ENCODE data around the gene ADAMTS10.
"Not testable (repeated sequence)": the region's sequence is repeated elsewhere in the genome, so short reads cannot be mapped to it uniquely, and the experiment has no call there.

Gene ADAMTS10

DNA sequence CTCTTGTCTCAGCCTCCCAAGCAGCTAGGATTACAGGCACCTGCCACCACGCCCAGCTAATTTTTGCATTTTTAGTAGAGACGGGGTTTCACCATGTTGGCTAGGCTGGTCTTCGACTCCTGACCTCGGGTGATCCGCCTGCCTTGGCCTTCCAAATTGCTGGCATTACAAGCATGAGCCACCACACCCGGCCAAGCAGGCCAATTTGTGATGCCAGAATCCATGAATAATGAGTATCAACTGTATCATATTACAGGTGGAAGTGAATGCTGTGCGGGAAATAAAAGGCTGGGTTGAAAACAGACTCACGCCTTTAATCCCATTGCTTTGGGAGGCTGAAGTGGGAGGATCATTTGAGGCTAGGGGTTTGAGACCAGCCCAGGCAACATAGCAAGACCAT is 16.3 kb upstream of the ADAMTS10 start:
- no peak for DNase-seq (ENCODE audit: low read depth in 2 of 2)

DNA sequence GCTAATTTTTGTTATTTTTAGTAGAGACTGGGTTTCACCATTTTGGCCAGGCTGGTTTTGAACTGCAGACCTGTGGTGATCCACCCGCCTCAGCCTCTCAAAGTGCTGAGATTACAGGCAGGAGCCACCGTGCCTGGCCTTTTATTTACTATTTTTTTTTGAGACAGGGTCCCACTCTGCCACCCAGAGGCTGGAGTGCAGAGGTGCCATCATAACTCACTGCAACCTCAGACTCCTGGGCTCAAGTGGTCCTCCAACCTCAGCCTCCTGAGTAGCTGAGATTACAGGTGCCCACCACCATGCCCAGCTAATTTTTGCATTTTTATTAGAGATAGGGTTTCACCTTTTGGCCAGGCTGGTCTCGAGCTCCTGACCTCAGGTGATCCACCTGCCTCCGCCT is 12.4 kb upstream of the ADAMTS10 start:
- DNase-seq (ENCODE audit: low read depth in 2 of 2) = not testable (repeated sequence)

DNA sequence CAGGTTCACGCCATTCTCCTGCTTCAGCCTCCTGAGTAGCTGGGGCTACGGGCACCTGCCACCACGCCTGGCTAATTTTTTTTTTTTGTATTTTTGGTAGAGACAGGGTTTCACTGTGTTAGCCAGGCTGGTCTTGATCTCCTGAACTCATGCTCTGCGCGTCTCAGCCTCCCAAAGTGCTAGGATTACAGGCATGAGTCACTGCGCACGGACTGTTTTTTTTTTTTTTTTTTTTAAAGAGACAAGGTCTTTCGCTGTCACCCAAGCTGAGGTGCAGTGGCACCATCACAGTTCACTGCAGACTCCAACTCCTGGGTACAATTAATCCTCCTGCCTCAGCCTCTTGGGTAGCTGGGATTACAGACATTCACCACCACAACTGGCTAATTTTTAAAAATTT is 8.2 kb upstream of the ADAMTS10 start:
- no peak for DNase-seq (ENCODE audit: low read depth in 2 of 2)

DNA sequence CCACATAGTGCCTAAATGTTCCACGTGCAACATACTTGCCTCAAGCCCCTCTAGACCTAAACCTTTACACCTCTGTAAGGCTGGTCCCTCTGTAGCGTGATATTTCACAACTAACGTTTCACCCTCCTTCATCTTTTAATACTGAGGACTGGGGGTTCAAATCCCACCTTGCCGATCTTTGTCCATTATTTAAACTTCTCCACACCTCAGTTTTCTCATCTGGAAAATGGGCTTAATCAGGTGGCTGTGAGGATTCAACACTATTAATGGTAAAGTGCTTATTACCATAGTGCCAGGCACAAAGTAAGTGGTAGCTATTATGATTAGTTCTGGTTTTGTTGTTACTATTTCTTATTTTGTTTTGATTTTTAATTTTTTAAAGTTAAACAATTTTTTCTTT is 7.5 kb upstream of the ADAMTS10 start:
- DNase-seq (ENCODE audit: low read depth in 2 of 2) = no peak

DNA sequence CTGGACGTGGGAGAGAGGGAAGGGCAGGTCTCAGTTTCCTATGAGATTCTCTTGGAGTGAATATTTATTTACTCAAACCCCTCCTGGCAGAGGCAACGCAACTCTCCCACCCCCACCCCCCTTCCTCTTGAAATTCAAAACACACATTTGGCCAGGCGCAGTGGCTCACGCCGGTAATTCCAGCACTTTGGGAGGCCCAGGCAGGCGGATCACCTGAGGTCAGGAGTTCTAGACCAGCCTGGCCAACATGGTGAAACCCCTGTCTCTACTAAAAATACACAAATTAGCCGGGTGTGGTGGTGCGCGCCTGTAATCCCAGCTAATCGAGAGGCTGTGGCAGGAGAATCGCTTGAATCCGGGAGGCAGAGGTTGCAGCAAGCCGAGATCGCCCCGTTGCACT is 6.8 kb upstream of the ADAMTS10 start:
- not testable (repeated sequence) for DNase-seq (ENCODE audit: low read depth in 2 of 2)

DNA sequence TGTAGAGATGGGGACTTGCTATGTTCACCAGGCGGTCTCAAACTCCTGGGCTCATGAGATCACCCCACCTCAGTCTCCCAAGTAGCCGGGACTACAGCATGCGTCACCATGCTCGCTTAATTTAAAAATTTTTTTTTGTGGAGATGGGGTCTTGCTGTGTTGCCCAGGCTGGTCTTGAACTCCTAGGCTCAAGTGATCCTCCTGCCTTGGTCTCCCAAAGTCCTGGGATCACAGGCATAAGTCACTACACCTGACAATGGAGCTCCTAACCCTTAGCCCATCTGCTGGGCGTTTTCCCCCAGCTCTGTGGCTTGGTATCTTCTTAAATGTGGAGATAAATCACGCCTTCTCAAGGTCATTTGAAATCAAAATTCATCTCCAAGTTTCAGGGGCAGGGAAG is 6.3 kb upstream of the ADAMTS10 start:
- DNase-seq (ENCODE audit: low read depth in 2 of 2) = no peak

DNA sequence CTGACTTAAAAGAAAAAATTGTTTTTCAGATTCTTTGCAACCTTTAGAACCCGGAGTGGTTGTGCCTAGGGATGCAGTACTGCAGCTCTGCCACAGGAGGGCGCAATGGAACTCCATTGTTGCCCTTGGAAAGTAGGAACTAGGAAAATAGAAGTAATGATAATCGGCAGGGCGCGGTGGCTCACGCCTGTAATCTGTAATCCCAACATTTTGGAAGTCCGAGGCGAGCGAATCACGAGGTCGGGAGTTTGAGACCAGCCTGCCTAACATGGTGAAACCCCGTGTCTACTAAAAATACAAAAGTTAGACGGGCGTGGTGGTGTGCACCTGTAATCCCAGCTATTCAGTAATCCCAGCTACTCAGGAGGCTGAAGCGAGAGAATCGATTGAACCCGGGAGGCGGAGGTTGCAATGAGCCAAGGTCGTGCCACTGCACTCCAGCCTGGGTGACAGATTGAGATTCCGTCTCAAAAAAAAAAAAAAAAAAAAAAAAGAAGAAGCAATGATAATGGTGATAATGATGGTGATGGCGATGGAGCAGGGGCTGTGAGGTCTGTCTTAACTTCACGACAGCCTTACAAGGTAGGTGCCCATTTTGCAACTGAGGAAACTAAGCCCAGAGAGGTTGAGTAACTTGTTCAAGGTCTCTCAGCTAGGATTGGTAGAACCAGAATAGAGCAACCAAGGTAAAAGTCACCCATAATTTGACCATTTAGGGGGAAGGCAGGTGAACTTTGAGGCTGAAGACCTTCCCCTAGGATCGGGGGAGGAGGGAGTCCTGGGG is 5.5 kb upstream of the ADAMTS10 start:
- no peak for DNase-seq (ENCODE audit: low read depth in 2 of 2)

DNA sequence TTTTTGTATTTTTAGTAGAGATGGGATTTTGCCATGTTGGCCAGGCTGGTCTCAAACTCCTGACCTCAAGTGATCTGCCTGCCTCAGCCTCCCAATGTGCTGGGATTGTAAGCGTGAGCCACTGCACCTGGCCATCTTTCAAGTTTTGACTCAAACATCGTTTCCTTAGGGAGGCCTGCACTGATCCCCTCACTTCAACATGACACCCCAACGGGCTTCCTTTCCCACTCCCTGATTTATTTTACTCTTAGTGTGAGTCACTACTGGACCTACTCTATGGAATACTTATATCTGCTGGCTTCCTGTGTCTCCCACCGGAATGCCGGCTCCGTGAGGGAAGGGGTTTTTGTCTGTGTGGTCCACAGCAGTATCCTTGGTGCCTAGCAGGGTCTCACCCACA is 4.5 kb upstream of the ADAMTS10 start:
- no peak for DNase-seq (ENCODE audit: low read depth in 2 of 2)

DNA sequence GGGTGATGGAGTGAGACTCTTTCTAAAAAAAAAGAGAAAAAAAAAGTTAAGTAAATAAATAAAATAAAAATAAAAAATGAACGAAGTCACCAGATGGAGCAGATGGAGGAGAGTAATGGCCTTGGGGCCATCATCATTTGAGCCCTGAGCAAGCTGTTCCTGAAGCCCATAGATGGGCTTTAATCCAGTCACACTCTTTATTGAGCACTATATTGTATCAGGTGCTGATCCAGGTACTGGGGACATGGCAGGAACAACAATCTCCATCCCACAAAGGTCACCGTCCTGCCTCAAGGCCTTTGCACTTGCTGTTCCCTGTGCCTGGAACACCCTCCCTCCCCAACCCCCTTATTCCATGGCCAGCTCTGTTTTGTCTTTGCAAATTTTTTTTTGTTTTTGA is 3.9 kb upstream of the ADAMTS10 start:
- DNase-seq (ENCODE audit: low read depth in 2 of 2) = no peak

DNA sequence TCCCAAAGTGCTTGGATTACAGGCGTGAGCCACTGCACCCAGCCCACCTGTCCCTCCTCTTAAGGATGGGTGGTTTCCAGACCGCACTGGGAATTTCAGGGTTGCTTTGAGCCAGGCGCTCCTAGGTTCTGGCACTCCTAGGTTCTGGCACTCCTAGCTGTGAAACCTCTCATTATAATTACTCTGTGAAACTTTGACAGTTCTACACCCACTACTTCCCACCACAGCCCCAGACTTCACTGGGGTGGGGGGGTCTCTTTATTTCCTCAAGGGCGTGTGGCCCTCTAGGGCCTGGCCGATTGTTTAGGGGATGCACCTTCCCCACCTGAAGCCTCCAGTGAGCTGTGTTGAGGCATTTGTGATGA is 2.3 kb upstream of the ADAMTS10 start:
- no peak for DNase-seq (ENCODE audit: low read depth in 2 of 2)

DNA sequence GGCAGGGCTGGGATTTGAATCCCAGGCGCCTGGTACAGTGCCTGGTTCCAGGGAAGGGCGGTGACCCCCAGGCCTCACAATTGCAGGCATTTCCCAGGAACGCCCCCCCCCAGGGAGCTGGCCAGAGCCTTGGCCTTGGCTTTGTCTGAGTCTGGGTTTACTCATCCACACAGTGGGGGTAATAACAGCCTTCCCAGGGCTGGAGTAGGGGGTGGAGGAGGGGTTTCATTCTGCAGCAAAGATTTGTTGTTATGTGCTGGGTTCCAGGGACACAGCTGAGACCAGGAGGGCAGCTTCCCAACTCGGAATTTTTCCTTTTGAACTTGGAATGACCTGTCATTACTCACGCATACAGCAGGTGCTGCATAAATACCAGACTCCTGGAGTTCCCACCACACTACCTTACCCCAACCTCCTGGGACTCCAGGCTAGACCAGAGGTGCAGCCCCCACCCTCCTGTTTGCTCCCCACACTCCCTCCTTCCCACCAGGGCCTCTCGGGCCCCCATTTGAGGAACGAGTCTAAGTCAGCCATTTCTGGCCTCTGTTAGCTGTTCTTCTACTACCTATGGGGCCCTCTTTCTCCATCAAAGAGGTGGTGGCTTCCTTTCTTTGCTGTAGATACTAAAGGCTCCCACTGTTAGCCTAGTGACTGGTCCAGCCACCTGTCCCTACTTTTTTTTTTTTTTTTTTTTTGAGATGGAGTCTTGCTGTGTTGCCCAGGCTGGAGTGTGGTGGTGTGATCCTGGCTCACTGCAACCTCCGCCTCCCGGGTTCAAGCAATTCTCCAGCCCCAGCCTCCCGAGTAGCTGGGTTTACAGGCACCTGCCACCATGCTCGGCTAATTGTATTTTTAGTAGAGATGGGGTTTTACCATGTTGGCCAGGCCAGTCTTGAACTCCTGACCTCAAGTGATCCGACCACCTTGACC is 1.6 kb upstream of the ADAMTS10 start:
- DNase-seq (ENCODE audit: low read depth in 2 of 2) = no peak

DNA sequence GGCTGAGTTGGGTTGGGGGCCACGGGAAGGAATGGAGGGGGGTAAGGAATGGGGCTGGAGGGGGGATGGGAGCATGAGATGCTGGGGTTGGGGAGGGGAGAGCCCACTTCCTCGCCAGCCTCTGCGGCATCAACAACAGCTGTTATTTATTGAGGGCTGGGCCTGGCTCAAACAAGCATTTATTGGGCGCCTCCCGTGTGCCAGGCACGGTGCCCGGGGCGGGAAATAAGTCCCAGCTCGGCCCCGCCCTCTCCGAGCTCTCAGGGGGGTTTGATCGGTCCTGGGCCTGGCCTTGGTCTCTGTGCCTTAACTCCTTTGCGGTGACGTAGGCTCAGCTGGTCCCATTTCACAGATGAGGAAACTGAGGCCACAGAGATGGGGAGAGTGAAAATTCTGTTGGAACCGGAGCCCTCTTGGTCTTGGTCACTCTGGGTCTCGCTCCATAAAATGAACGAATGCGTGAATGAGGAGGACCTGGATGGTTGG is 919 bp upstream of the ADAMTS10 start:
- DNase-seq (ENCODE audit: low read depth in 2 of 2) = no peak

DNA sequence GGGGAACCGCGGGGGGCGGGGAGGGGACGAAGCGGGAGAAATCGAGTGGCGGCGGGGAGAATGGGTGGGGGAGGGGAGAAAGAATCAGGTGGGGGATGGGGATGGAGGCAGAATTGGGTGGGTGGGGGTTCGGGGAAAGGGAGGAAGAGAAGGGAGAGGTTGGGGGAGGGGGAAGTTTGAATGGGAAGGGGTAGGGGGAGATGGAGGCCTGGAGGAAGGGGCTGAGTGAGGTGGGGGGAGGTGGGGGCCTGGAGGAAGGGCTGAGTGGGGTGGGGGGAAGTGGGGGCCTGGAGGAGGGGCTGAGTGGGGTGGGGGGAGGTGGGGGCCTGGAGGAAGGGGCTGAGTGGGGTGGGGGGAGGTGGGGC is 403 bp upstream of the ADAMTS10 start:
- DNase-seq (ENCODE audit: low read depth in 2 of 2) = no peak

DNA sequence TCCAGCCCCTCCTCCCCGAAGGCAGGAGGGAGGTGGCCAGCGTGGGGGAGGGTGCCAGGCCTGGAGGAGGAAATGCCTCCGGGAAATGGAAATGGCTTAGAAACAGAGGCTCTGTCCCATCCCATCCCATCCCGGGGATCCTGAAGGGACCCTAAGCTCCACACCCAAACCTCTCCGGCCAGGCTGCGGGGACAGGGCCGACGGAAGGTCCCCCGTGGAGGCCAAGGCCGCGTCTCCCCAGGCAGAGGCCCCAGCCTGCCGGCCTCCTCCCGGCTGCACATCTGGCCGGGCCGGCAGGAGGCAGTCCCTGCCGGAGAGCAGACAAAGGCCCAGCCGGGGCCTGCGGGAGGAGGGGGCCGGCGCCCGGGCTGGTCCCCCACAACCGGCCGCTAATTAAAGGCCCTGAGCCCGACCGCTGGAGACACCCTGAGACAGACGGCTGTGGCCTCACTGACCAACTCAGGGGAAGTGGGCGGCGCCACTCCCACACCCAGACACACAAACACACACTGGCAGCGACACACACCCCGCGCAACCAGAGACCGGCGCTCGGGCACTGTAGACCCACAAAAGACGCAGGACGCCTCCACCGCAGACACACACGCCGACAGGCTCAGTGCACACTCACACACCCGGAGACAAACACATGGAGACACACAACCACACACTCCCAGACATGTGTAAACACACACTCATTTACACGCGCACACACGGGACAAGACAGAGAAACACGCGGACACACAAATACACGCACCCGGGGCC is 1.1 kb downstream of the ADAMTS10 start:
- DNase-seq (ENCODE audit: low read depth in 2 of 2) = no peak

DNA sequence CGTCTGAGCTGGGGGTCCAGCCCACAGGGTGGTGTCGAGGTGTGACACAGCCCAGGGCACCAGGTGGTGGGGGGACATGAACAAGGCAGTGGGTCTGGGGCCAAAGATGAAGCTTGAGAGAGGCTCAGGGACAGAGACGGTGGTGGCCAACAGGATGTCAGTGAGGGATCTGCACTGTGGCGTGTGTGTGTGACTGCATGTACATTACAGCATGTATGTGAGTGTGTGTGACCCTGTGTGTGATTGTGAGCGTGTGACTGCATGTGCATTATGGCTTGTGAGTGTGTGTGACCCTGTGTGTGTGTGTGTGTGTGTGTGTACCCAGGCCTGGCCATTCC is 1.6 kb downstream of the ADAMTS10 start:
- no peak for DNase-seq (ENCODE audit: low read depth in 2 of 2)

DNA sequence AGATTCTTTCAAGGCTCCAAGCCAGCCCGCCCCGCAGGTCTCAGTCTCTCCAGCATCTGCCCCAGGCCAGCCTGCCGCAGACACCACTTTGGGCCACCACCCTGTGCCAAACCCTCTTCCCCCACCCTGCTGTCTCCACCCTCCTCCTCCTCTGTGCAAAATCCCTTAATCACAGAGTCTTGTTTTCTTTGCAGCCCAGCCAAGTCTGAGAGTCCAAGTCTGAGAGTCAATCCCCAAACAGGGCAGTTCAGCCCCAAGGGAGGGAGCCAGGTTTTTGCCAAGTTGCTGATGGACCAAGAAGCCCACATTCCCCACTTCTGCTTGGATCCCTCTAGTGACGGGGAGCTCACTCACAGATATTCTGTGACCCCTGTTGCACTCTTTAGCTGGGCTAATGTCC is 3.1 kb downstream of the ADAMTS10 start:
- DNase-seq (ENCODE audit: low read depth in 2 of 2) = no peak

DNA sequence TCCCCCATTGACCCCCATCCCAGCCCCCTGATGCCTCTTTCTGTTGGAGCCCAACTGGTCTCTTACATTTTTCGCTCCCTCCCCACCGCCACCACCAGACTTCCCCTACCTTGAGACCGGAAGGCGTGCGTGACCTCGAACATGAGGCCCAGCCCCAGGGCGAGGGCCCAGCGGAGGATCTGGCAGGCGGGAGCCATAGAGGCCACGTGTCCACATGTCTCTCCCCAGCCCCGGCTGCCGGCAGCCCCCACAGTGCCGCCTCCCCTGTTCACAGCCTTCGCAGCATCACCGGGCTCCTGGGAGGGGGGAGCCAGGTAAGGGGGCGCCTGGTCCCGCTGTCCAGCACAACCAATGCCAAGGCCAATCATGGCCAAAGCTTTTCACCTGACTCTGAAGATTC is 5.0 kb downstream of the ADAMTS10 start:
- DNase-seq (ENCODE audit: low read depth in 2 of 2) = no peak

DNA sequence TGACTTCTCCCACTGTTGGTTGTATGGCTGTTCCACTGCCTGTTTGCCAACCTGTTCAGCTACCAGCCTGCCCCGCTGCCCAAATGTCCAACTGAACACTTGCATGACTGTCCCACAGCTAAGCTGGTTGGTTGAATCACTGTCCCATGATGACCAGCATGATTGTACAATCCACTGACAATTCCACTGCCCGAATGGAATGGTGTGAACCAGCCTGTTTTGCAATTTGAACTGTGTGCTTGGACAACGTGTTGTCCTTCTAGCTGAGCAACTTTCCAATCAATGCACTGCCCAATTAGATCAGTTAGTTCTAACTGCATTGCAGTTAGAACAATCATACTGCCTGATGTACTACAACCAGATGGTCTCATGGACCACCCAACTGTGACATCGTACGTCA is 8.7 kb downstream of the ADAMTS10 start:
- no peak for DNase-seq (ENCODE audit: low read depth in 2 of 2)

DNA sequence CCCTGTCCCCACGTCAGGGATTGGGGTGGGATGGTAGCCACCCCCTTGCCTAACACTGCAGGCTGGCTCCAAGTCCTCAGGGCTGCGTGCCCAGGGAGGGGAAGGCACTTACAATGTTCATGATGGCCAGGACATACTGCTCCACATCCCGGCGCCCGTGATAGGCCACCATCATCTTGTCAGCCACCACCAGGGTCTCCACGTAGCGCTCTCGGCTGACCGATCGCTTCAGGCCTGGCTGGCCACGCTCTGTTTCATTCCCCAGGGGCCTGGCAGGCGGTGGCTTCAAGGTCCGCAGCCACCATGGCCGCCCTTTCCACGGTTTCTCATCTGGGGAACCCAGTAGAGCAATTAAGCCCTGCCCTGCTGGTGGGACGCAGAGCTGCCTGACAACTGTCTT is 9.7 kb downstream of the ADAMTS10 start:
- DNase-seq (ENCODE audit: low read depth in 2 of 2) = no peak

DNA sequence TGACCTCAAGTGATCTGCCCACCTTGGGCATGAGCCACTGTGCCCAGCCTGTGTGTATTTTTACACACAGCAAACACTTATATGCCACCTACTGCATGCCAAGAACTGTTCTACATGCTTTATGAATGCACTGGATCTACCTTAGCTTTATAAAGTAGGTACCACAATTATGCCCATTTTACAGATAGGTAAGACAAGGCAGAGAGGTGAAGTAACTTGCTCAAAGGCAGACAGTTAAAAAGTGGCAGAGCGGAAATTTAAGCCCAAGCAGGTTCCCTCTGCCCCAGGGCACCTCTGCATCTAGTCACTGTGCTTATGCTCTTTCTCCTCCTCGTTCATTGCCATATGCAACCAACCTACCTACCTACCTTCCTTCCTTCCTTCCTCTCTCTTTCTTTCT is 10.5 kb downstream of the ADAMTS10 start:
- DNase-seq (ENCODE audit: low read depth in 2 of 2) = no peak

DNA sequence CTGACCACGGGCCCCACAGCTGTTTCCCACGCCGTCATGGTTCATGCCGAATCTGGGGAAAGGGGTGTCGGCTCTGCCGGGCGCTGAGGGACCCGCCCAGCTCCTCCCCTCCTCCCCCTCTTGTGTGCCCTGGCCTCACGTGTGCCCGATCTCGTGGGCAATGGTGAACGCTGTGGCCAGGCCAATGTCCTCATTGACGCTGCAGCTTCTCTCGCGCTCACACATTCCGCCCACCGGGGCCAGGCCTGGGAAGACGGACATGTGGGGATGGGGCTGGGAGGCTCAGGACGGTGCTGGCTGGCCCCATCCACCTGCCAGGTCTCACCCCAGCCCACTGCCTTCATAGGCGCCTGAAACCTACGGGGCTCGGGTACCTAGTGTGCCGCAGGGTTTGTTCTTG is 14.3 kb downstream of the ADAMTS10 start:
- DNase-seq (ENCODE audit: low read depth in 2 of 2) = no peak

DNA sequence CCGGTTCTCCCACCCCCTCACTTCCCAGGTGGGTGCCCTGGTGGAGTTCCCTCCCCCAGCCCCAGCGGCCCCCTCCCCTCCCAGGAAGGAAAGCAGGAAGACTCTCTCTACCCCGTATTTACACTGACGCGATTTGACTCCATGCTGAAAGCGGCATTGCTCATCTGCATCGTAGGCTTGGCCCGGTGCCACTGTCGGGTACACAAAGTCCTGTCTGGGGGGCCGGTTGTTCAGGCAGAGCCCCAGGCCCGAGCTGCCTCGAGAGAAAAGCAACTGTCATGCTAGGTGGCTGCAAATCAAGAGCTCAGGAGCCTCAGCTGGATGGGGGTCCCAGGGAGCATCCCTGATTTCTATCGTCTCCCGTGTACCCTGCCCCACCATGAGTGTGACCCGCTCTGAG is 14.9 kb downstream of the ADAMTS10 start:
- DNase-seq (ENCODE audit: low read depth in 2 of 2) = no peak

DNA sequence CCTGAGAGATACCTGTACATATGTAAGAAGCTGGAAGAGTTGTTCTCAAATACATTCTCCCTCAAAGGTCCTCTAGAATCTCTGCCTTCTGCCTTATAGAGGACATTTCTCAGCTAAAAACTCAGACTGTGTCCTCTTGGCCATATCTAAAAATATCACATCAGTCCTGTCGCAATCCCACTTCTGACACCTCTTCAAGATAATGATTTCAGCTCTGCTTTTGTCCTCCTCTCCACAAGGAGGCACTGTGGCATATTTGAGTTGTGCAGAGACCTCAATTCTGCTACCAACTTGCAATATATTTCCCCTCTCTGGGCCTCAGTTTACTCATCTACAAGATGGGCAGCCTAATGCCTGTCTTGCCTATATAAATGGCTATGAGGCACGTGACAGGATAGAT is 16.6 kb downstream of the ADAMTS10 start:
- DNase-seq (ENCODE audit: low read depth in 2 of 2) = no peak

Data from fibroblast of skin of left biceps (primary cell).